ENCODE results near the gene RBM20. TPM values are rescaled to one million over a fixed set of nuclear protein-coding genes. Genes with fewer than 3 reads are reported as not detected.

RBM20 gene
- total and polyA plus RNA-seq, 2 of the 13 experiments (the other 11 are each of a cell fraction or from before 2014, with no cell fraction given): 0.02 to 0.22 TPM

GRCh38 chr10:110881905-110882304 is 237.8 kb downstream of the RBM20 start:
- intact Hi-C loops (cut with micrococcal nuclease; ENCODE audit: unreplicated experiment) (no loop called here), in situ Hi-C loops (cut with HindIII; ENCODE audit: extremely low pct_ligation_motif_present, low pct_unique_long_range_greater_than_20kb) (loop anchor here (25.0 kb wide), 1 partner anchor 270 kb away; no protein-coding TSS in a partner anchor)
- no peaks in the 10 kb centered on the region for H3K79me2 ChIP-seq (ENCODE audit: insufficient read depth, low read length)
- ChIA-PET CTCF (ENCODE audit: low intra/inter-chr PET ratio, low total read pairs) (no interaction called here), POLR2A (interaction anchor here (0.6 kb wide), 1 partner anchor 11 kb away, joined by 3 read pairs; the partner anchor contains the start of gene PDCD4)
- no peak for FAIRE-seq
- peaks cover 12% of the 10 kb centered on the region for H3K4me1 ChIP-seq (ENCODE audit: insufficient read depth, low read length)
- TF ChIP-seq GRHL1 (CRISPR knock-in tag; conservative IDR thresholded peaks at IDR 0.05) (no peak), HNRNPK (IDR thresholded peaks at IDR 0.05; ENCODE audit: low read depth, low read length, poor library complexity, severe bottlenecking) (no peak), HOXA5 (CRISPR knock-in tag; IDR thresholded peaks at IDR 0.05) (no peak), ZNF605 (CRISPR knock-in tag; IDR thresholded peaks at IDR 0.05) (no peak), ZNF550 (CRISPR knock-in tag; IDR thresholded peaks at IDR 0.05; ENCODE audit: borderline replicate concordance) (no peak), KLF16 (CRISPR knock-in tag; IDR thresholded peaks at IDR 0.05) (no peak), MTF2 (CRISPR knock-in tag; IDR thresholded peaks at IDR 0.05; ENCODE audit: borderline replicate concordance) (no peak), ZSCAN22 (CRISPR knock-in tag; IDR thresholded peaks at IDR 0.05) (no peak), ZBTB21 (CRISPR knock-in tag; IDR thresholded peaks at IDR 0.05) (no peak), TP53 (CRISPR knock-in tag; conservative IDR thresholded peaks at IDR 0.05) (no peak), FOSL1 (CRISPR knock-in tag; IDR thresholded peaks at IDR 0.05; ENCODE audit: borderline replicate concordance) (no peak), TFAP4 (IDR thresholded peaks at IDR 0.05; ENCODE audit: borderline replicate concordance, low read depth) (no peak), KDM3A (CRISPR knock-in tag; IDR thresholded peaks at IDR 0.05; ENCODE audit: low read depth) (no peak), ELF3 (CRISPR knock-in tag; IDR thresholded peaks at IDR 0.05) (no peak), KAT8 (CRISPR knock-in tag; IDR thresholded peaks at IDR 0.05) (no peak), HDAC6 (IDR thresholded peaks at IDR 0.05; ENCODE audit: low read depth, low read length) (no peak), DPF2 (CRISPR knock-in tag; IDR thresholded peaks at IDR 0.05; ENCODE audit: borderline replicate concordance, low read depth) (no peak), THAP9 (CRISPR knock-in tag; IDR thresholded peaks at IDR 0.05; ENCODE audit: borderline replicate concordance) (no peak)
- no peaks in the 10 kb centered on the region for H3K27me3 ChIP-seq (ENCODE audit: control insufficient read depth in 1 of 2, insufficient read depth in 2 of 2, low read length in 2 of 2)
- no peak overlapping the region for H3K4me2 ChIP-seq (ENCODE audit: low read depth, low read length)
- no peak overlapping the region for H3K4me3 ChIP-seq (replicated peaks in 1 of 3; ENCODE audit: insufficient read depth in 1 of 3, low read depth in 2 of 3, low read length in 3 of 3)
- no peak for ATAC-seq
- H3K36me3 ChIP-seq (replicated peaks in 1 of 2; ENCODE audit: control insufficient read depth in 1 of 2, insufficient read depth in 2 of 2, low read length in 2 of 2): peaks cover 2 to 51% of the 10 kb centered on the region in 2 experiments
- 77% methylated on average over 4 of the region's 4 CpGs for WGBS (ENCODE audit: low lambda C conversion rate)
- no peaks in the 10 kb centered on the region for H3K9me3 ChIP-seq (ENCODE audit: low read length)
- no peak overlapping the region for H3K27ac ChIP-seq (ENCODE audit: extremely low read length, insufficient read depth, low read length)
- no peak overlapping the region for H3K9ac ChIP-seq (ENCODE audit: insufficient read depth, low read depth, low read length)
- no peaks in the 10 kb centered on the region for H4K20me1 ChIP-seq (ENCODE audit: insufficient read depth, low read length)
- BruUV-seq (replicated peaks): no TSS peak
- no peak overlapping the region for H2AFZ ChIP-seq (ENCODE audit: low read length)
- no peak for DNase-seq (ENCODE audit: low spot score)
